IMR-90 (cell line): ENCODE data around the gene RUFY4. TPM values are rescaled to one million over a fixed set of nuclear protein-coding genes. Genes with fewer than 3 reads are reported as not detected.
"Not testable (repeated sequence)": the region's sequence is repeated elsewhere in the genome, so short reads cannot be mapped to it uniquely, and the experiment has no call there.

ENCODE experiments used
- ATAC-seq: fragments of 200-7000 bp; cut with Tn5 transposase; 2 replicates; pipeline ENCODE4 v1.9.1; 2020; ENCODE audit warnings: low read depth, mild to moderate bottlenecking, moderate library complexity
- BruUV-seq: library from RNA; stranded (reverse); fragments of 400-500 nt; replicated peaks from 2 replicates; lab custom pipeline; 2021; lab: Mats Ljungman, UMichigan
- CTCF ChIA-PET: fragments of 300-600 bp; formaldehyde crosslinking; extraction: SDS; loops from one replicate; lab custom pipeline; 2021; ENCODE audit warnings: antibody characterized with exemption; lab: Yijun Ruan, JAX
- POLR2A ChIA-PET: fragments of 300-600 bp; sonication (Branson Sonifier 250); formaldehyde crosslinking; loops from one replicate; lab custom pipeline; 2022; ENCODE audit warnings: antibody characterized with exemption; ENCODE audit not compliant: unreplicated experiment; lab: Charles Lee
- DNase-seq: peaks from one replicate; pipeline ENCODE4 v3.0.0; 2013
- H2AFZ ChIP-seq: replicated peaks from 2 replicates; pipeline ENCODE3; 2013; ENCODE audit warnings: low read length, mild to moderate bottlenecking; ENCODE audit not compliant: poor library complexity
- H2AK5ac ChIP-seq: 2 replicates; pipeline ENCODE4 v1.6.1; 2013; ENCODE audit warnings: low read depth, low read length, inconsistent platforms
- H2AK9ac ChIP-seq: replicated peaks from 2 replicates; pipeline ENCODE3; 2013; ENCODE audit warnings: mild to moderate bottlenecking, low read depth, low read length, moderate library complexity; ENCODE audit not compliant: poor library complexity
- H2BK120ac ChIP-seq: 2 replicates; pipeline ENCODE4 v1.6.1; 2013; ENCODE audit warnings: low read depth, low read length, inconsistent platforms
- H2BK15ac ChIP-seq: 3 replicates; pipeline ENCODE4 v1.6.1; 2013; ENCODE audit warnings: low read depth, low read length, inconsistent platforms
- H2BK20ac ChIP-seq: 2 replicates; pipeline ENCODE4 v1.6.1; 2013; ENCODE audit warnings: low read depth, mild to moderate bottlenecking, inconsistent platforms, low read length, moderate library complexity
- H2BK5ac ChIP-seq: 2 replicates; pipeline ENCODE4 v1.6.1; 2013; ENCODE audit warnings: mild to moderate bottlenecking, low read depth, low read length, inconsistent platforms; ENCODE audit not compliant: poor library complexity, severe bottlenecking
- H3K14ac ChIP-seq: replicated peaks from 2 replicates; pipeline ENCODE4 v1.6.1; 2013; ENCODE audit warnings: low read depth, low read length, inconsistent platforms
- H3K18ac ChIP-seq: 2 replicates; pipeline ENCODE4 v1.6.1; 2013; ENCODE audit warnings: low read depth, low read length, control low read depth
- H3K23ac ChIP-seq: 2 replicates; pipeline ENCODE4 v1.6.1; 2013; ENCODE audit warnings: low read depth, low read length, inconsistent platforms
- H3K27ac ChIP-seq: 2 replicates; pipeline ENCODE4 v1.5.1; 2013; ENCODE audit warnings: mild to moderate bottlenecking, control low read depth, low read length; ENCODE audit not compliant: insufficient read depth
- H3K27me3 ChIP-seq: 2 replicates; pipeline ENCODE4 v1.6.1; 2013; ENCODE audit warnings: low read length; ENCODE audit not compliant: control insufficient read depth, insufficient read depth
- H3K36me3 ChIP-seq: 2 replicates; pipeline ENCODE4 v1.6.1; 2013; ENCODE audit warnings: low read length, mixed read lengths; ENCODE audit not compliant: control insufficient read depth, insufficient read depth
- H3K4ac ChIP-seq: 2 replicates; pipeline ENCODE4 v1.6.1; 2013; ENCODE audit warnings: low read depth, low read length, inconsistent platforms
- H3K4me1 ChIP-seq: 2 replicates; pipeline ENCODE4 v1.6.1; 2013; ENCODE audit warnings: low read length, mixed read lengths; ENCODE audit not compliant: control insufficient read depth, insufficient read depth
- H3K4me2 ChIP-seq: 2 replicates; pipeline ENCODE4 v1.6.1; 2013; ENCODE audit warnings: low read depth, mild to moderate bottlenecking, control low read depth, low read length, moderate library complexity
- H3K4me3 ChIP-seq: 2 replicates; pipeline ENCODE4 v1.5.1; 2013; ENCODE audit warnings: low read depth, mild to moderate bottlenecking, control low read depth, low read length, moderate library complexity; ENCODE audit not compliant: insufficient read depth
- H3K56ac ChIP-seq: 2 replicates; pipeline ENCODE4 v1.6.1; 2013; ENCODE audit warnings: low read length, inconsistent platforms; ENCODE audit not compliant: insufficient read depth; ENCODE audit errors: extremely low read depth
- H3K79me1 ChIP-seq, 2 experiments: 2 replicates each; pipeline ENCODE4 v1.6.1; 2013; ENCODE audit warnings: low read length in 2 of 2, inconsistent platforms in 1 of 2, low read depth in 1 of 2
- H3K9ac ChIP-seq: 2 replicates; pipeline ENCODE4 v1.6.1; 2013; ENCODE audit warnings: low read depth, low read length, control low read depth
- H3K9me1 ChIP-seq: 2 replicates; pipeline ENCODE4 v1.6.1; 2013; ENCODE audit warnings: low read length, inconsistent platforms; ENCODE audit not compliant: insufficient read depth
- H3K9me3 ChIP-seq: 2 replicates; pipeline ENCODE4 v1.6.1; 2013; ENCODE audit warnings: low read length; ENCODE audit not compliant: control insufficient read depth, insufficient read depth
- H4K20me1 ChIP-seq: 2 replicates; pipeline ENCODE4 v1.6.1; 2013; ENCODE audit warnings: low read length, inconsistent platforms; ENCODE audit not compliant: insufficient read depth
- H4K5ac ChIP-seq: 2 replicates; pipeline ENCODE4 v1.6.1; 2013; ENCODE audit warnings: mild to moderate bottlenecking, low read depth, low read length, control low read depth
- H4K8ac ChIP-seq, 2 experiments: 2 replicates each; pipeline ENCODE4 v1.6.1; 2013; ENCODE audit warnings: low read depth in 2 of 2, low read length in 2 of 2, control low read depth in 1 of 2, inconsistent platforms in 1 of 2
- H4K91ac ChIP-seq: 2 replicates; pipeline ENCODE4 v1.6.1; 2013; ENCODE audit warnings: low read depth, low read length, inconsistent platforms; ENCODE audit not compliant: insufficient read depth
- whole genome bisulfite sequencing, 2 experiments: methylation state at CpG; one replicate each; pipeline versions ENCODE4 v1.1.5 to v1.1.7; 2013; ENCODE audit warnings: missing lambda C conversion rate in 2 of 2; ENCODE audit not compliant: insufficient read length in 1 of 2; ENCODE audit errors: extremely low coverage in 2 of 2; 5-methylcytosine and 5-hydroxymethylcytosine counted together
- dilution Hi-C: fragments of 300-500 bp; cut with HindIII; formaldehyde crosslinking; loops from one replicate; pipeline ENCODE4 v1.14.3; 2018; ENCODE audit warnings: low sequenced_read_pairs; ENCODE audit not compliant: unreplicated experiment
- in situ Hi-C: fragments of 300-500 bp; cut with MboI; formaldehyde crosslinking; loops from 3 replicates; pipeline ENCODE4 v1.14.3; 2019; ENCODE audit warnings: low sequenced_read_pairs, inconsistent platforms, mixed read lengths
- intact Hi-C: fragments of 100-400 bp; cut with micrococcal nuclease; formaldehyde crosslinking; loops from 2 replicates; pipeline ENCODE4 v1.10.0; 2022
- polyA plus RNA-seq, 3 experiments: library from polyadenylated mRNA; depleted of rRNA; stranded (reverse); fragments of >200 nt; gene quantifications; 2 replicates each; pipeline ENCODE4 v1.2.3, GENCODE V29; 2012; ENCODE audit warnings: low replicate concordance in 1 of 3
- total RNA-seq: library from RNA; depleted of rRNA; stranded (reverse); fragments of >200 nt; gene quantifications from 2 replicates; pipeline ENCODE4 v1.2.3, GENCODE V29; 2012

Gene RUFY4
- total and polyA plus RNA-seq, 2 of the 4 experiments (the other 2 are of a cell fraction): not detected

- H2BK5ac ChIP-seq, H3K36me3 ChIP-seq, H3K14ac ChIP-seq, H3K9me1 ChIP-seq, DNase-seq, H4K20me1 ChIP-seq, H3K27ac ChIP-seq, H4K8ac ChIP-seq, dilution Hi-C loops, BruUV-seq, H3K4me2 ChIP-seq, in situ Hi-C loops, H3K4ac ChIP-seq, H3K9ac ChIP-seq, H2AK9ac ChIP-seq, H2AK5ac ChIP-seq, H4K91ac ChIP-seq, intact Hi-C loops, H3K56ac ChIP-seq, ATAC-seq, POLR2A ChIA-PET, H3K4me1 ChIP-seq, H2BK20ac ChIP-seq, H4K5ac ChIP-seq, H2BK120ac ChIP-seq, H3K18ac ChIP-seq, H3K79me1 ChIP-seq, H2BK15ac ChIP-seq, H2AFZ ChIP-seq, H3K23ac ChIP-seq, H3K4me3 ChIP-seq: not testable (repeated sequence)
- Histone ChIP-seq H3K27me3 (peaks cover 47% of the 10 kb centered on the region), H3K9me3 (peaks cover 14% of the 10 kb centered on the region)
- no CpG with 5 or more reads among the region's 1 CpG for WGBS, 2 experiments
- CTCF ChIA-PET: interaction anchor here (0.6 kb wide), 1 partner anchor 259 kb away, joined by 3 read pairs; no protein-coding TSS in a partner anchor
Measured at GRCh38 chr2:218044599-218044998, 24.5 kb upstream of the RUFY4 start.
